Left renal pelvis (tissue), 4 donors: ENCODE measurements around the gene SLC28A1. TPM values are rescaled to one million over a fixed set of nuclear protein-coding genes. Genes with fewer than 3 reads are reported as not detected.
A peak's percentile ranks its signal among the peaks of the same experiment; 100 is the strongest.

Source experiments
- DNase-seq, 4 donors: peaks; one replicate each; pipeline ENCODE4 v3.0.0-alpha.2; 2013; ENCODE audit warnings: low read depth in 4 of 4, low spot score in 3 of 4
- polyA plus RNA-seq, 4 donors: library from polyadenylated mRNA; unstranded; fragments of 120-200 nt; gene quantifications; one replicate each; pipeline ENCODE4 v1.2.1, GENCODE V29; 2013; ENCODE audit not compliant: insufficient read length in 4 of 4

SLC28A1 gene
- polyA plus RNA-seq, 4 donors, result 0.75 to 6.4 (median 4.9) TPM

- DNase-seq, result no peak
Measured at GRCh38 chr15:84960391-84961113, 76.1 kb downstream of the SLC28A1 start.

- no peak for DNase-seq
Measured at GRCh38 chr15:84961114-84961452, 76.6 kb downstream of the SLC28A1 start.

- DNase-seq, result no peak
Measured at GRCh38 chr15:84961707-84962106, 77.2 kb downstream of the SLC28A1 start.

DNA sequence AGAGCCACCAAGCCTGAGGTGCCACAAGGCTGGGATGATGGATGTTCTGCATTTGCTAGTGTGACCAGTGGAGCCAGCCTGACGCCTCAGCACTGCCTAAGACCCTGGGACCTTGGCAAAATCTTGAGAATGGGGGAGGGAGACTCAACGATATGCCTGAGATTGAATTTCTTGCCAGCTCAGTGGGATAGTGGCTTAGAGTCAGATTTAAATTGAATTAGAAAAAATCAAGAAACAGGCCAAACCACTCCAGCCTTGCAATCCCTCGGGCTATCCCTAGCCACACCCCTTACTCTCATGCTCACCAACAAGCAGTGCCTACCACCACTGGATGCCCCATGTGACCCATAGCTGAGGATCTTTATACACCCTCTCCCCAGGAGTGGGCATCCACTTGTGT lies 78.5 kb downstream of the SLC28A1 start:
- no peak for DNase-seq

DNA sequence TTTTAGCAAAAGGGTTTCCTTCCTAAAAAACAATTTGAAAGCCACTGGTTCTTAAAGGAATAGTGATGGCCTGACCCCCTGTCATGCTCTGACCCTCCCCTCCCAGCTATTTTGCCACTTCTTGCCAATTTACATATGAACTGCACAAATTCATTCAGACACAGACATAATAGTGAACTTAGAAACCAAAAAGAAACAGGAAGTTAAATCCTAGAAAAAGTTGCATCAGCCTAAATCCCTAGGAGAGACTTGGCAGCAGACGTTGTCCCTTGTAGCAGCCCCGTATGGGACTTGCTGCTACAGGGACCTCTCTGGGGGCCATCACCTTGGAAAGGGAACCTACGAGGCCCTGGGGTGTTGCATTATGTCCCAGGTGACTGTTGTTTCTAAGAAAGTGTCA lies 82.9 kb downstream of the SLC28A1 start:
- DNase-seq, result no peak

GRCh38 chr15:84968301-84968700 lies 83.8 kb downstream of the SLC28A1 start:
- no peak for DNase-seq

DNA sequence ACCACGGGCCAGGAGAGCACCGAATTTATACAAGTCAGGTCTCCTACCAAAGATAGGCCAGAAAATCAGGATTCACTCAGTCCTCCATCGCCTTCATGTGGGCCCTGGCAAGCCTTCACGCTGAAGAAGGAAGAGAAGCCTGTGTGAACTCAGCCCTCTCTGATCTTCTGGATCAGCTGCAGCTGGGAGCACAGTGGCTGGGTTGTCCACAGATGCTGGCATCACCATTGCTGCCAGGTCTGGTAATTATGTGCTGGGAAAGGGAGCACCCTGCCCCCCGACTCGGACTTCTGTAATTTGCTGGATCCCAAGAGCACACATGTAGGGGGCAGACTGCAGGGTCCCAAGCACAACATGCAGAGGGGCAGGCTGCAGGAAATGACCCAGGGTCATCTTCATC lies 84.8 kb downstream of the SLC28A1 start:
- DNase-seq, result no peak

DNA sequence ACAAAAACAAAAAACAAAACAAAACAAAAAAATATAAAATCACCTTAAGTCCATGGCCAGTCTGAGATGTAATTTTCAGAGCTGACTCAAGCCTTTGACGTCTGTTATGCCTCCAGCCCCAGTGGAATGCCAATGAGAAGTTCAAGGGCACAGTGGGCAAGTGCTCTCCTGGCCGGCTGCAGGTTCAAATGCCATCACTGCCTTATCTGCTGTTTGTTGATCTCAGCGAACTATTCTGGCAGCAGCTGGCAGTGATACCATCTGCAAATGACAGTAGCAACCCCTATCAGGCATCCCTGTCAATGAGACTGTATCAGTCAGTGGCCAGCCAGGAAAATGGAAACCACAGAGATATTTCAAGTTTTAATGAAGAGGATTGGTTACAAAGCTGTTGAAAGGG lies 86.4 kb downstream of the SLC28A1 start:
- DNase-seq, result no peak

DNA sequence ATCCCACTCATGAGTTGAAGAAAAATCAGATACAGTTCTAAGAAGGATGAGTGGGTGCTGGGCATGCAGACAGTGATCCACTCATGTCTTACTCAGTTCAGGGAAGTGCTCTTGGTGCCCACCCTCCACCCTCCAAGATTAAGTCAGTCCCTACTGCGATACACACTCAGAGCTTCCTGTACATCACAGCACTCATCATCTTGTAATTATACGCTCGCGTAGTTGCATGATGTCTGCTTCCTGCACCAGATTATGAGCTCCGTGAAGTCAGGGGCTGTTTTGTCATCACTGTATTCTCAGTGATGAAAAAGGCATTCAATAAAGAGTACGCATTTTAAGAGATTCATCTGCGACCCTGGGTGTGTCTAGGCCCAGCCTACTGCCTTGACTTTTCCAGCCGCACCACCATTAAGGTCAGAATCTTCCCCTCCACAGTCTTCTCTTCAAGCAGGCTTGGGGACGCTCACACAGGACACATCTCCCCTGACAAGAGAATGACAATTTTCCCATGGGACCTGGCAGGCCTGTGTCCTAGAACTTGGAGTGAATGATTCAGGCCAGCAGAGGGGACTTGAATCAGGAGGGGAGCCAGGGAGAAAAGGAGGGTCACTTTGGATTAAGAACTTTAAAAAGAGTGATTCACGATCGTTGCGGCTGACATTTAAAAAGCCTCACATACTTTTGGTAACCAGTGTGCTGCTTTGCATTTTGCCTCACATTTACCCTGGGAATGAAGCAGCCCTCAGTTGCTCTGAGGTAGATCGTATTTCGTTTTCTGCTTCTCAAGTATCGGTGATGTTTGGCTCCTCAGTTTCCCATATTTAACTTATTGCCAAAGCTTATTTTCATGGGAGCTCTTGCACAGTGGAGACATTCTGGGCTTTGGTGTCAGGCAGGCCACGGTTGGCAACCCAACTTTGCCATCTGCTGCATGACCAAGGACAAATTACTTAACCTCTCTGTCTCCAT lies 89.3 kb downstream of the SLC28A1 start:
- DNase-seq, result no peak

DNA sequence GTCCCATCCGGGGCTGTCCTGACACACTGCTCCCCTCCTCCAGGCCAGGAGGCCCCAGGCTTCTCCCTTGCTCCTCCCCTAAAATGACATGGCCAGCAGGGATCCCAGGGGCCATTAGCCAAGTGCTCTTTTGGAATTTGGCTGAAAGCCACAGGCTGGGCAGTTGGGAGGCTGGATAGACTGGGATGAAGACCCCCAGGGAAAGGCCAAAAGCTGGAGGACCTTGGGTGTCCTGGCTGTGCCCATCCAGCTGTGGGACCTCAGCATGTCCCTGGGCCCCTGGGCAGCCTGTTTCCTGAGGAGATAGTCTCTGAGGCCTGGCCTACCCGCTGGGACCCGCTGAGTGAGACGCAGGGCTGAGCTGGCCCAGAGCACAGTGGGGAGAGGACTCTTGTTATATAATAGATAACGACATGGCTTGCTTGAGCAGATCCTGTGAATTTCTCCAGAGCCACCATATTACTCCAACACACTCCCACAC lies 91.4 kb downstream of the SLC28A1 start:
- DNase-seq, result no peak

DNA sequence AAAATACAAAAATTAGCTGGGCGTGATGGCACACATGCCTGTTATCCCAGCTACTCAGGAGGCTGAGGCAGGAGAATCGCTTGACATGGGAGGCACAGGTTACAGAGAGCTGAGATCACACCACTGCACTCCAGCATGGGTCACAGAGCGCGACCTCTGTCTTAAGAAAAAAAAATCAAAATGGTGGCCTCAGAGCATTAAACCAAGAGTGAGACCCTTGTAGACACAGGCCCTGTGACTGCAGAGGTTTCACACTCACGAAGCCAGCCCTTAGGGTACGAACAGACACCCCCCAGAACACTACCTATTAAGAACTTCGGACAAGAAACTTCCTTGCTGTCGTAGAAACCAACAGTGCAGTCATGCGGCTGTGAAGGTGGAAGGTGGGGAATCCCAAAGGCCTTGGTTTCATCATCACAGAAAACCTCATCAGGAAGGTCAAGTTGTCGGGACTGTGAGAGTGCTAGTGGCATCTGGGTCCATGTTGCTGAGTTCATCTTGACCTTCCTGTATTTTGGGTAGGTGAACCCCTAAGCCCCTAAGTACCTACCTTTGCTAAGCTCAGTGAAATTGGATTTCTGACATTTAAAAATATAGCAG lies 92.4 kb downstream of the SLC28A1 start:
- DNase-seq, result no peak

GRCh38 chr15:84979651-84980050 lies 95.2 kb downstream of the SLC28A1 start:
- no peak for DNase-seq

GRCh38 chr15:84980196-84981053 lies 96.0 kb downstream of the SLC28A1 start:
- peak in 3 of 4 donors; percentile 73 to 74 (median 73) for DNase-seq

DNA sequence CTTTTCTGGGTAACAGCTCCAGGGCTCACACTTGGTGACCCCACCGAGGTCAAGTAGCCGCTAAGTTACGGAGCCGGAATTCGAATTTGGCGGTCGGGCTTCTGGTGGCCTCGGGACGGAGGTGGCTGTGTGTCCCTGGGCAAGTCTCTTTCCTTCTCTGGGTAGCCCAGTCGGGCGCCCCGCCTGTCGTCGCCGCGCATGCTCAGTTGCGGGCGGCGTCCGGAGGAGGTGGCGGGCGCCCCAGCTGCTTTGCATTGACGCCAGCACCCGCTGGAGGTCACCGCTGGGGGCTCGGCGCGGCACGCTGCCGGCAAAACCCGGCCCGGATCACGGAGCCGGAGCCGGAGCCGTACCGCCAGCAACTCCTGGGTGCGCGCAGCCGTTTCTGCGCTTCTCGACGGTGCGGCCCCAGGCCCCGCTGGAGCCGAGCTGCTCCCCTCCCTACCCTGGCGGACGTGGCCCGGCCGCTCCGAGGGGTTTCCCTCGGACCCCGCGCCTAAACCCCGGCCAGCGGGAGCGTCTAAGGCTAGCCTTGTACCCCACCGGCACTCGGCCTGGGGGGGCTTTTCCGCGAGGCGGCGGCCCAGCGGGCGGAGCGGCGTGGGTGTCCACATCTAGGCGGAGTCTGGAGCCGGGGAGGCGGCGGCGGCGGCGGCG lies 96.7 kb downstream of the SLC28A1 start:
- DNase-seq, result peak; percentile 84 to 93 (median 91)

- peak in 1 of 4 donors; percentile 14 for DNase-seq
Measured at GRCh38 chr15:84981711-84982300, 97.3 kb downstream of the SLC28A1 start, which contains the start of gene PDE8A. TSS of gene PDE8A (plus strand) at chr15:84981856. CDS start at chr15:84982163, 307 bp downstream.

GRCh38 chr15:84982301-84982920 lies 97.9 kb downstream of the SLC28A1 start:
- peak in 1 of 4 donors; percentile 18 for DNase-seq

- DNase-seq, result no peak
Measured at GRCh38 chr15:84983294-84983693, 98.8 kb downstream of the SLC28A1 start.

DNA sequence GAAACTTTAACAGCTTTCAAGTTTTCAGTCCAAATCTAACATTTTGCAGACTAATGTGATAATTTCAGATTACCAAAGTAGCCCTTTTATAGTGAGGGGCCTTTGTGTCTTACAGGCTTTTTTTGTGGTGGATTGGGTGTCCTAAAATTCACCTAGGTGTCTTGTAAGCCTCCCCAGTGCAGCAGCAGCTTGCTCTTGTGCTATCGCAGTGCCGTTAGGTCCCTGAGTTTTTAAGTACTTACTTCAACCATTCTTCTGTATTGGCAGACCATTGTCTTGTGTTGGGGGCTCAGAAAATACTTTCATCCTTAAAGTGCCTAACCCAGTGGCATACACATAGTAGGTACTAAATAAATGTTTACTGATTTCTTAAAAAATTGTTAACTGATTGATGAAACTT lies 99.2 kb downstream of the SLC28A1 start:
- DNase-seq, result no peak

GRCh38 chr15:84985158-84985557 lies 100.7 kb downstream of the SLC28A1 start:
- DNase-seq, result no peak
